Vagina (tissue), 2 donors: ENCODE data around the gene IMPA2. TPM values are rescaled to one million over a fixed set of nuclear protein-coding genes. Genes with fewer than 3 reads are reported as not detected.

Experiments
- DNase-seq, 2 donors: peaks; one replicate each; pipeline ENCODE4 v3.0.0-alpha.2; 2017; ENCODE audit errors: extremely low spot score in 2 of 2
- H3K27ac ChIP-seq: fragments of 200-600 bp; sonication (generic); one replicate; pipeline ENCODE4 v1.5.1; 2019
- H3K27me3 ChIP-seq: fragments of 200-600 bp; sonication (generic); one replicate; pipeline ENCODE4 v1.5.1; 2019
- H3K36me3 ChIP-seq, 2 donors: fragments of 200-600 bp; sonication (generic); one replicate each; pipeline ENCODE4 v1.5.1; 2017 to 2019
- H3K4me1 ChIP-seq: fragments of 200-600 bp; sonication (generic); one replicate; pipeline ENCODE4 v1.5.1; 2019
- H3K4me3 ChIP-seq, 2 donors: fragments of 200-600 bp; sonication (generic); 1 replicate in 1 of 2; 2 replicates in 1 of 2; pipeline ENCODE4 v1.5.1; 2016 to 2019
- H3K9me3 ChIP-seq: fragments of 200-600 bp; sonication (generic); one replicate; pipeline ENCODE4 v1.5.1; 2019
- CTCF ChIP-seq, 3 experiments: fragments of 450-650 bp in 2 of 3; fragments of 200-600 bp in 1 of 3; sonication (generic) in 1 of 3; IDR thresholded peaks; one replicate each; pipeline ENCODE4 v1.5.1; 2017 to 2019; ENCODE audit warnings: antibody characterized with exemption in 3 of 3, mild to moderate bottlenecking in 2 of 3, moderate library complexity in 2 of 3
- POLR2A ChIP-seq, 2 donors: fragments of 450-650 bp; IDR thresholded peaks; one replicate each; pipeline ENCODE4 v1.6.1; 2017; ENCODE audit warnings: antibody characterized with exemption in 2 of 2, mild to moderate bottlenecking in 2 of 2, moderate library complexity in 2 of 2
- POLR2AphosphoS5 ChIP-seq, 2 donors: sonication (generic); formaldehyde crosslinking; IDR thresholded peaks; one replicate each; pipeline ENCODE4 v1.9.0; 2017; ENCODE audit warnings: antibody characterized with exemption in 2 of 2, mild to moderate bottlenecking in 2 of 2, low read depth in 1 of 2; ENCODE audit not compliant: insufficient read depth in 1 of 2
- intact Hi-C: fragments of 100-400 bp; cut with DNase I; formaldehyde crosslinking; loops from one replicate; pipeline ENCODE4 v1.15.1; 2023
- total RNA-seq: library from RNA; depleted of rRNA; stranded (reverse); fragments of >200 nt; gene quantifications from one replicate; pipeline ENCODE4 v1.2.3, GENCODE V29; 2016

Gene IMPA2
- total RNA-seq, 1 donor from 2014 or later: 128 TPM

- Histone ChIP-seq H3K4me1 (peaks cover 5% of the 10 kb centered on the region), H3K27me3 (no peaks in the 10 kb centered on the region), H3K9me3 (no peaks in the 10 kb centered on the region), H3K36me3 (no peaks in the 10 kb centered on the region), H3K4me3 (no peak overlapping the region), H3K27ac (no peak overlapping the region)
- DNase-seq: no peak
- TF ChIP-seq POLR2AphosphoS5 (IDR thresholded peaks at IDR 0.05; ENCODE audit: insufficient read depth in 1 of 2, low read depth in 1 of 2) (no peak), CTCF (IDR thresholded peaks at IDR 0.05) (no peak), POLR2A (IDR thresholded peaks at IDR 0.05) (no peak)
- intact Hi-C loops: no loop called here
Measured at GRCh38 chr18:11974741-11975325, 6.5 kb upstream of the IMPA2 start.

- no peak overlapping the region for H3K4me3 ChIP-seq
- no peaks in the 10 kb centered on the region for H3K27me3 ChIP-seq
- no peak for TF ChIP-seq POLR2A (IDR thresholded peaks at IDR 0.05)
- no peak for TF ChIP-seq CTCF (IDR thresholded peaks at IDR 0.05)
- no peak for TF ChIP-seq POLR2AphosphoS5 (IDR thresholded peaks at IDR 0.05; ENCODE audit: insufficient read depth in 1 of 2, low read depth in 1 of 2)
- H3K27ac ChIP-seq: no peak overlapping the region
- no peak for DNase-seq
- H3K9me3 ChIP-seq: no peaks in the 10 kb centered on the region
- peaks cover 9% of the 10 kb centered on the region for H3K4me1 ChIP-seq
- intact Hi-C loops: no loop called here
- no peaks in the 10 kb centered on the region for H3K36me3 ChIP-seq
Measured at GRCh38 chr18:11975723-11976122, 5.6 kb upstream of the IMPA2 start.

GRCh38 chr18:11976315-11977152 lies 4.8 kb upstream of the IMPA2 start:
- Histone ChIP-seq H3K27ac (no peak overlapping the region), H3K36me3 (no peaks in the 10 kb centered on the region), H3K27me3 (no peaks in the 10 kb centered on the region), H3K4me3 (no peak overlapping the region), H3K9me3 (no peaks in the 10 kb centered on the region), H3K4me1 (peaks cover 9% of the 10 kb centered on the region)
- TF ChIP-seq POLR2AphosphoS5 (IDR thresholded peaks at IDR 0.05; ENCODE audit: insufficient read depth in 1 of 2, low read depth in 1 of 2): no peak
- no peak for TF ChIP-seq POLR2A (IDR thresholded peaks at IDR 0.05)
- intact Hi-C loops: no loop called here
- DNase-seq: no peak

GRCh38 chr18:11977153-11977466 lies 4.2 kb upstream of the IMPA2 start:
- intact Hi-C loops: no loop called here

GRCh38 chr18:11978956-11979355 lies 2.4 kb upstream of the IMPA2 start:
- Histone ChIP-seq H3K9me3 (no peaks in the 10 kb centered on the region), H3K27ac (no peak overlapping the region), H3K4me3 (no peak overlapping the region), H3K36me3 (no peaks in the 10 kb centered on the region), H3K4me1 (peaks cover 26% of the 10 kb centered on the region), H3K27me3 (no peaks in the 10 kb centered on the region)
- intact Hi-C loops: no loop called here
- DNase-seq: no peak
- no peak for TF ChIP-seq CTCF (IDR thresholded peaks at IDR 0.05)
- TF ChIP-seq POLR2A (IDR thresholded peaks at IDR 0.05): no peak
- TF ChIP-seq POLR2AphosphoS5 (IDR thresholded peaks at IDR 0.05; ENCODE audit: insufficient read depth in 1 of 2, low read depth in 1 of 2): no peak

More at GRCh38 chr18:11977153-11977466, 4.2 kb upstream of the IMPA2 start:
- Histone ChIP-seq H3K27ac (no peak overlapping the region), H3K4me3 (no peak overlapping the region), H3K27me3 (no peaks in the 10 kb centered on the region), H3K36me3 (no peaks in the 10 kb centered on the region), H3K4me1 (peaks cover 9% of the 10 kb centered on the region), H3K9me3 (no peaks in the 10 kb centered on the region)
- TF ChIP-seq CTCF (IDR thresholded peaks at IDR 0.05) (no peak), POLR2A (IDR thresholded peaks at IDR 0.05) (no peak), POLR2AphosphoS5 (IDR thresholded peaks at IDR 0.05; ENCODE audit: insufficient read depth in 1 of 2, low read depth in 1 of 2) (no peak)
- DNase-seq: no peak
